SK-N-SH treated with all-trans-retinoic acid at 6 μM for 48 hours (cell line): ENCODE results near the gene TEAD3.

Source experiments
- ATAC-seq: fragments of 200-7000 bp; cut with Tn5 transposase; 3 replicates; pipeline ENCODE4 v1.9.1; 2020; ENCODE audit warnings: mild to moderate bottlenecking, moderate library complexity
- ARNTL ChIP-seq: fragments of 450-650 bp; formaldehyde crosslinking; IDR thresholded peaks from 2 replicates; pipeline ENCODE4 v1.5.0; 2020; ENCODE audit warnings: low read depth, mild to moderate bottlenecking, moderate library complexity, borderline replicate concordance
- BACH2 ChIP-seq: fragments of 250-450 bp; sonication (Bioruptor Pico); IDR thresholded peaks from 2 replicates; pipeline ENCODE4 v1.9.0; 2021; ENCODE audit warnings: mild to moderate bottlenecking, borderline replicate concordance
- ESRRG ChIP-seq: fragments of 250-450 bp; sonication (Bioruptor Pico); IDR thresholded peaks from 2 replicates; pipeline ENCODE4 v1.6.1; 2021; ENCODE audit warnings: mild to moderate bottlenecking
- GLIS3 ChIP-seq: fragments of 250-450 bp; sonication (Bioruptor Pico); IDR thresholded peaks from 2 replicates; pipeline ENCODE4 v1.5.0; 2020; ENCODE audit warnings: mild to moderate bottlenecking, moderate library complexity
- ISL1 ChIP-seq: fragments of 250-450 bp; sonication (Bioruptor Pico); IDR thresholded peaks from 2 replicates; pipeline ENCODE4 v2.1.2; 2022; ENCODE audit warnings: mild to moderate bottlenecking, moderate library complexity
- OSR1 ChIP-seq: fragments of 250-450 bp; sonication (Bioruptor Pico); IDR thresholded peaks from 2 replicates; pipeline ENCODE4 v1.8.0; 2022; ENCODE audit warnings: moderate library complexity, mild to moderate bottlenecking, inconsistent platforms
- PPARA ChIP-seq: fragments of 250-450 bp; sonication (Bioruptor Pico); IDR thresholded peaks from 2 replicates; pipeline ENCODE4 v1.5.0; 2020; ENCODE audit warnings: mild to moderate bottlenecking, borderline replicate concordance
- RARB ChIP-seq: fragments of 250-450 bp; sonication (Bioruptor Pico); IDR thresholded peaks from 2 replicates; pipeline ENCODE4 v1.8.0; 2021; ENCODE audit warnings: mild to moderate bottlenecking, moderate library complexity
- SNAI2 ChIP-seq: fragments of 250-450 bp; sonication (Bioruptor Pico); IDR thresholded peaks from 2 replicates; pipeline ENCODE4 v1.5.0; 2020; ENCODE audit warnings: mild to moderate bottlenecking, moderate library complexity
- TCF4 ChIP-seq: fragments of 250-450 bp; sonication (Bioruptor Pico); IDR thresholded peaks from 2 replicates; pipeline ENCODE4 v1.8.0; 2021; ENCODE audit warnings: mild to moderate bottlenecking, moderate library complexity, borderline replicate concordance
- TOX ChIP-seq: fragments of 250-450 bp; sonication (Bioruptor Pico); IDR thresholded peaks from 2 replicates; pipeline ENCODE4 v1.8.0; 2021; ENCODE audit warnings: mild to moderate bottlenecking, moderate library complexity, borderline replicate concordance
- TSHZ2 ChIP-seq: fragments of 250-450 bp; sonication (Bioruptor Pico); IDR thresholded peaks from 2 replicates; pipeline ENCODE4 v1.5.0; 2020; ENCODE audit warnings: mild to moderate bottlenecking, moderate library complexity
- ZC3H10 ChIP-seq: fragments of 250-450 bp; sonication (Bioruptor Pico); IDR thresholded peaks from 2 replicates; pipeline ENCODE4 v1.5.1; 2021; ENCODE audit warnings: mild to moderate bottlenecking, moderate library complexity
- ZFP3 ChIP-seq: fragments of 250-450 bp; sonication (Bioruptor Pico); IDR thresholded peaks from 2 replicates; pipeline ENCODE4 v1.5.0; 2020; ENCODE audit warnings: mild to moderate bottlenecking, moderate library complexity
- ZFP30 ChIP-seq: fragments of 450-650 bp; formaldehyde crosslinking; IDR thresholded peaks from 2 replicates; pipeline ENCODE4 v1.5.0; 2022; ENCODE audit warnings: mild to moderate bottlenecking, moderate library complexity
- ZNF565 ChIP-seq: fragments of 450-650 bp; formaldehyde crosslinking; conservative IDR thresholded peaks from 2 replicates; pipeline ENCODE4 v1.5.0; 2020; ENCODE audit warnings: low read depth, mild to moderate bottlenecking, moderate library complexity
- ZNF70 ChIP-seq: fragments of 450-650 bp; formaldehyde crosslinking; IDR thresholded peaks from 2 replicates; pipeline ENCODE4 v1.5.0; 2020; ENCODE audit warnings: mild to moderate bottlenecking, moderate library complexity
- ZNF8 ChIP-seq: fragments of 450-650 bp; formaldehyde crosslinking; IDR thresholded peaks from 2 replicates; pipeline ENCODE4 v1.5.0; 2020; ENCODE audit warnings: mild to moderate bottlenecking, moderate library complexity
- TF ChIP-seq, protein P1 (sequence below): fragments of 250-450 bp; sonication (Bioruptor Pico); IDR thresholded peaks from 2 replicates; pipeline ENCODE4 v1.8.0; 2021; ENCODE audit warnings: low read depth, mild to moderate bottlenecking, moderate library complexity, borderline replicate concordance
- TF ChIP-seq, protein P2 (sequence below): fragments of 250-450 bp; sonication (Bioruptor Pico); IDR thresholded peaks from 2 replicates; pipeline ENCODE4 v1.8.0; 2020; ENCODE audit warnings: mild to moderate bottlenecking, moderate library complexity, borderline replicate concordance
- TF ChIP-seq, protein P3 (sequence below): fragments of 250-450 bp; sonication (Bioruptor Pico); IDR thresholded peaks from 2 replicates; pipeline ENCODE4 v1.5.1; 2021; ENCODE audit warnings: mild to moderate bottlenecking, moderate library complexity

Gene TEAD3

DNA sequence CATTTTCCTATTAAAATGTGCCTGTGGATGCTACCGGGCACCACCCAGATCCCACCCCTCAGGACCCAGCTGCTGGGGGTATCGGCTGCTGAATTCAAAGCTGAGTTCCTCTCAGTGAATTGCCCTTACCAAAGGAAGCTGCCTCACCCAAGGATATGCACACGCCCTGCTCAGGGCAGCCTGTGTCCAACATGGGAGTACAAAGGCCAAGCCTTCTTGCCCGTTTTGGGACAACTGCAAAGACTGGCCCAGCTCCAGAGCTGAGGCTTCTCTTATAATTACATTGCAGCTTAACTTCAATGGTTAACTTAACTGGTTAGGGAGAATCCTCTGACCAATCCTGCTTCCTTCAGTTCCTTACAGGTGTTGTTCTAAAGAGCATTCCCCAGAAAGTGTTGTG, 64.6 kb downstream of the TEAD3 start:
- TF ChIP-seq ISL1 = no peak
- no peak for TF ChIP-seq TCF4
- TF ChIP-seq, protein P1, sequence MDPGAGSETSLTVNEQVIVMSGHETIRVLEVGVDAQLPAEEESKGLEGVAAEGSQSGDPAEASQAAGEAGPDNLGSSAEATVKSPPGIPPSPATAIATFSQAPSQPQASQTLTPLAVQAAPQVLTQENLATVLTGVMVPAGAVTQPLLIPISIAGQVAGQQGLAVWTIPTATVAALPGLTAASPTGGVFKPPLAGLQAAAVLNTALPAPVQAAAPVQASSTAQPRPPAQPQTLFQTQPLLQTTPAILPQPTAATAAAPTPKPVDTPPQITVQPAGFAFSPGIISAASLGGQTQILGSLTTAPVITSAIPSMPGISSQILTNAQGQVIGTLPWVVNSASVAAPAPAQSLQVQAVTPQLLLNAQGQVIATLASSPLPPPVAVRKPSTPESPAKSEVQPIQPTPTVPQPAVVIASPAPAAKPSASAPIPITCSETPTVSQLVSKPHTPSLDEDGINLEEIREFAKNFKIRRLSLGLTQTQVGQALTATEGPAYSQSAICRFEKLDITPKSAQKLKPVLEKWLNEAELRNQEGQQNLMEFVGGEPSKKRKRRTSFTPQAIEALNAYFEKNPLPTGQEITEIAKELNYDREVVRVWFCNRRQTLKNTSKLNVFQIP (CRISPR knock-in tag) = no peak
- TF ChIP-seq TOX (CRISPR knock-in tag) = no peak
- no peak for TF ChIP-seq ZNF8 (CRISPR knock-in tag)
- TF ChIP-seq RARB (CRISPR knock-in tag) = no peak
- no peak for TF ChIP-seq ZNF70
- TF ChIP-seq TSHZ2 (CRISPR knock-in tag) = no peak
- no peak for TF ChIP-seq ZFP3
- no peak for TF ChIP-seq SNAI2 (CRISPR knock-in tag)
- TF ChIP-seq, protein P2, sequence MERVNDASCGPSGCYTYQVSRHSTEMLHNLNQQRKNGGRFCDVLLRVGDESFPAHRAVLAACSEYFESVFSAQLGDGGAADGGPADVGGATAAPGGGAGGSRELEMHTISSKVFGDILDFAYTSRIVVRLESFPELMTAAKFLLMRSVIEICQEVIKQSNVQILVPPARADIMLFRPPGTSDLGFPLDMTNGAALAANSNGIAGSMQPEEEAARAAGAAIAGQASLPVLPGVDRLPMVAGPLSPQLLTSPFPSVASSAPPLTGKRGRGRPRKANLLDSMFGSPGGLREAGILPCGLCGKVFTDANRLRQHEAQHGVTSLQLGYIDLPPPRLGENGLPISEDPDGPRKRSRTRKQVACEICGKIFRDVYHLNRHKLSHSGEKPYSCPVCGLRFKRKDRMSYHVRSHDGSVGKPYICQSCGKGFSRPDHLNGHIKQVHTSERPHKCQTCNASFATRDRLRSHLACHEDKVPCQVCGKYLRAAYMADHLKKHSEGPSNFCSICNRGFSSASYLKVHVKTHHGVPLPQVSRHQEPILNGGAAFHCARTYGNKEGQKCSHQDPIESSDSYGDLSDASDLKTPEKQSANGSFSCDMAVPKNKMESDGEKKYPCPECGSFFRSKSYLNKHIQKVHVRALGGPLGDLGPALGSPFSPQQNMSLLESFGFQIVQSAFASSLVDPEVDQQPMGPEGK (CRISPR knock-in tag) = no peak
- TF ChIP-seq ZC3H10 = no peak
- TF ChIP-seq ESRRG (CRISPR knock-in tag) = no peak
- TF ChIP-seq, all 23 proteins: peak for 0

DNA sequence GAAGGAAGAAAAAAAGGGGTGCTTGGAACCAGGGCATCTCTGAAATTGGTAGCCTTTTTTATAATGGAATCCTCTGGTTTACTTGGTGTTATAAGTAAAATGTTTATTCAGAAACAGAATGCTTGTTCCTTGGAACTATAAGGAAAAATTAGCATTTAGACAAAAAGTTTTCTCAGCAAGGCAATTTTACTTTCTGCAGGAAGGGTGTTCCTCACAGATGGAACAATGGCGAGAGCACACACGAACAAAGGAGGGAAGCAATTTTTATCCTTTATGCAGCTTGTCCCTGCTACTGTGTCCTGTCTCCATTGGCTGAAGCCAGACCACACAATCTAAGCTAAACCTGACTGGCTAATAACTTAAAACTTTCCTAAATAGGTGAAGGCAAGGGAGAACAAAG, 67.4 kb downstream of the TEAD3 start:
- no peak for ATAC-seq

More for the DNA sequence above, 64.6 kb downstream of the TEAD3 start:
- no peak for ATAC-seq

More for the DNA sequence above, 67.4 kb downstream of the TEAD3 start:
- TF ChIP-seq SNAI2 (CRISPR knock-in tag) (no peak), ZNF8 (CRISPR knock-in tag) (no peak), TCF4 (no peak), GLIS3 (CRISPR knock-in tag) (no peak), ZNF565 (CRISPR knock-in tag) (no peak), ZFP30 (CRISPR knock-in tag) (no peak), ZNF70 (no peak), OSR1 (CRISPR knock-in tag) (no peak), PPARA (CRISPR knock-in tag) (no peak), ARNTL (no peak), TSHZ2 (CRISPR knock-in tag) (no peak), TOX (CRISPR knock-in tag) (no peak), ESRRG (CRISPR knock-in tag) (no peak), RARB (CRISPR knock-in tag) (no peak), BACH2 (CRISPR knock-in tag) (no peak)
- TF ChIP-seq, protein P3, sequence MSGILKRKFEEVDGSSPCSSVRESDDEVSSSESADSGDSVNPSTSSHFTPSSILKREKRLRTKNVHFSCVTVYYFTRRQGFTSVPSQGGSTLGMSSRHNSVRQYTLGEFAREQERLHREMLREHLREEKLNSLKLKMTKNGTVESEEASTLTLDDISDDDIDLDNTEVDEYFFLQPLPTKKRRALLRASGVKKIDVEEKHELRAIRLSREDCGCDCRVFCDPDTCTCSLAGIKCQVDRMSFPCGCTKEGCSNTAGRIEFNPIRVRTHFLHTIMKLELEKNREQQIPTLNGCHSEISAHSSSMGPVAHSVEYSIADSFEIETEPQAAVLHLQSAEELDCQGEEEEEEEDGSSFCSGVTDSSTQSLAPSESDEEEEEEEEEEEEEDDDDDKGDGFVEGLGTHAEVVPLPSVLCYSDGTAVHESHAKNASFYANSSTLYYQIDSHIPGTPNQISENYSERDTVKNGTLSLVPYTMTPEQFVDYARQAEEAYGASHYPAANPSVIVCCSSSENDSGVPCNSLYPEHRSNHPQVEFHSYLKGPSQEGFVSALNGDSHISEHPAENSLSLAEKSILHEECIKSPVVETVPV (CRISPR knock-in tag) = no peak
- TF ChIP-seq, protein P1 (CRISPR knock-in tag) = no peak
- TF ChIP-seq, protein P2 (CRISPR knock-in tag) = no peak
